ENCODE measurements around the gene ALG13.

DNA sequence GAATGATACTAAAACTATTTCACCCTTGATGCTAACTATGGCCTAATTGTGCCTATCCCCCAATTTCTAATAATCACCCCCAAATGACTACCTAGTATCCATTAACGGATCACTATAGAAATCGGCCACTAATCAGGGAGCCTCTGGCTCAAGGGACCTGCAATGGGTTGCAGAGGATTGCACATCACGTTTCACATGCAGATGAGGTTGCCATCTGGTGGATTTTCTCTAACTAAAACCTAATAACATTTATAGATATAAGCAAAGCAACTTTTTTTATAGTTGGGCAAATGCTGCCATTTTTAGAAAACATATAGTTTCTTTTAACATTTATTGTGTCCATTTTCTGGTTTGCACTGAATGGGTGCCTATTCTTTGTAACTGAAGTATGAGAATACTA lies 28.3 kb upstream of the ALG13 start:
- TF ChIP-seq CTCF (IDR thresholded peaks at IDR 0.05; ENCODE audit: low read depth, low read length, poor library complexity, severe bottlenecking) (no peak), EZH2phosphoT487 (IDR thresholded peaks at IDR 0.05; ENCODE audit: borderline replicate concordance, low read length) (no peak)

All from DOHH2 (cell line).